Smooth muscle cell (in vitro differentiated cells): ENCODE data around the gene RHOT2. TPM values are rescaled to one million over a fixed set of nuclear protein-coding genes. Genes with fewer than 3 reads are reported as not detected.

Experiments used
- DNase-seq: peaks from one replicate; lab custom pipeline; 2025; ENCODE audit not compliant: unreplicated experiment; lab: John Stamatoyannopoulos, UW
- H2AFZ ChIP-seq: fragments of 200-600 bp; sonication (generic); 2 replicates; pipeline ENCODE4 v1.6.0; 2016; ENCODE audit warnings: antibody characterized with exemption, low read depth, mild to moderate bottlenecking
- H3F3A ChIP-seq: fragments of 200-600 bp; sonication (generic); 2 replicates; pipeline ENCODE4 v1.6.0; 2017; ENCODE audit warnings: antibody characterized with exemption, low read depth
- H3K27ac ChIP-seq: fragments of 200-600 bp; sonication (generic); 2 replicates; pipeline ENCODE4 v1.5.1; 2016; ENCODE audit warnings: low read depth, mild to moderate bottlenecking
- H3K27me3 ChIP-seq: fragments of 200-600 bp; sonication (generic); 2 replicates; pipeline ENCODE4 v1.6.1; 2016; ENCODE audit warnings: low read depth, mild to moderate bottlenecking
- H3K36me3 ChIP-seq: fragments of 200-600 bp; sonication (generic); 2 replicates; pipeline ENCODE4 v1.5.1; 2016; ENCODE audit warnings: low read depth
- H3K4me1 ChIP-seq: fragments of 200-600 bp; sonication (generic); 2 replicates; pipeline ENCODE4 v1.5.1; 2016; ENCODE audit warnings: low read depth
- H3K4me2 ChIP-seq: fragments of 200-600 bp; sonication (generic); 2 replicates; pipeline ENCODE4 v1.6.0; 2016; ENCODE audit warnings: mild to moderate bottlenecking
- H3K4me3 ChIP-seq: fragments of 200-600 bp; sonication (generic); 2 replicates; pipeline ENCODE4 v1.5.1; 2016; ENCODE audit warnings: mild to moderate bottlenecking
- H3K79me2 ChIP-seq: fragments of 200-600 bp; sonication (generic); 2 replicates; pipeline ENCODE4 v1.6.0; 2016; ENCODE audit warnings: low read depth, mild to moderate bottlenecking
- H3K9ac ChIP-seq: fragments of 200-600 bp; sonication (generic); 2 replicates; pipeline ENCODE4 v1.6.0; 2016; ENCODE audit warnings: low read depth
- H3K9me3 ChIP-seq: fragments of 200-600 bp; sonication (generic); replicated peaks from 2 replicates; pipeline ENCODE4 v1.5.1; 2016; ENCODE audit warnings: low read depth
- H4K20me1 ChIP-seq: fragments of 200-600 bp; sonication (generic); 2 replicates; pipeline ENCODE4 v1.6.0; 2016; ENCODE audit warnings: low read depth
- WGBS: methylation state at CpG from one replicate; pipeline ENCODE4 v1.1.7; 2016; ENCODE audit warnings: low lambda C conversion rate; 5-methylcytosine and 5-hydroxymethylcytosine counted together
- polyA plus RNA-seq: library from polyadenylated mRNA; unstranded; fragments of >200 nt; fragmentation: Nextera tagmentation; extraction: Ambion mirVana; gene quantifications from 2 replicates; pipeline ENCODE4 v1.2.1, GENCODE V29; 2016
- total RNA-seq: library from RNA; depleted of rRNA; stranded (reverse); fragments of >200 nt; gene quantifications from 2 replicates; pipeline ENCODE4 v1.2.3, GENCODE V29; 2014
- TF ChIP-seq, protein P1 (sequence below): fragments of 200-600 bp; sonication (generic); IDR thresholded peaks from 2 replicates; pipeline ENCODE4 v1.5.1; 2017; ENCODE audit warnings: borderline replicate concordance, mild to moderate bottlenecking, antibody characterized with exemption; ENCODE audit not compliant: insufficient read depth, poor library complexity, severe bottlenecking

Gene RHOT2
- total and polyA plus RNA-seq, 2 experiments from 2014 or later = 41.4 to 148 TPM

DNA sequence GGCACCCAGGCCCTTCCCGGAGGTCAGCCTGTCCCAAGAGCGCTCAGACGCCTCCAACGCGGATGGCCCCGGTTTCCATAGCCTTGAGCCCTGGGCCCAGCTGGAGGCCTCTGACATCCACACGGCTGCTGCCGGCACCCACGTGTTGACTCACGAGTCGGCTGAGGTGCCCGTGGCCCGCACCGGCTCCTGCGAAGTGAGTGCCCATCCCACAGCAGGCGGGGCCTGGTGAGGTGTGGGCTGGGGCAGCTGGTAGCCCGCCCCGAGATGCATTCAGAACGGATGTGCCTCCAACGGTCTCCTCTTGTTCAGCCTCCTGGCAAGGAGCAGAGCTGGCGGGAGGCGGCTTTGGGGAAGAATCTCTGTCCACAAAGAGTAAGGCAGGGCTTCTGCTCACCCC lies 16.1 kb upstream of the RHOT2 start:
- no peak overlapping the region for H3K27ac ChIP-seq
- H3K9me3 ChIP-seq = no peaks in the 10 kb centered on the region
- H3K27me3 ChIP-seq = no peaks in the 10 kb centered on the region
- DNase-seq = no peak
- no peak overlapping the region for H2AFZ ChIP-seq
- TF ChIP-seq, protein P1, sequence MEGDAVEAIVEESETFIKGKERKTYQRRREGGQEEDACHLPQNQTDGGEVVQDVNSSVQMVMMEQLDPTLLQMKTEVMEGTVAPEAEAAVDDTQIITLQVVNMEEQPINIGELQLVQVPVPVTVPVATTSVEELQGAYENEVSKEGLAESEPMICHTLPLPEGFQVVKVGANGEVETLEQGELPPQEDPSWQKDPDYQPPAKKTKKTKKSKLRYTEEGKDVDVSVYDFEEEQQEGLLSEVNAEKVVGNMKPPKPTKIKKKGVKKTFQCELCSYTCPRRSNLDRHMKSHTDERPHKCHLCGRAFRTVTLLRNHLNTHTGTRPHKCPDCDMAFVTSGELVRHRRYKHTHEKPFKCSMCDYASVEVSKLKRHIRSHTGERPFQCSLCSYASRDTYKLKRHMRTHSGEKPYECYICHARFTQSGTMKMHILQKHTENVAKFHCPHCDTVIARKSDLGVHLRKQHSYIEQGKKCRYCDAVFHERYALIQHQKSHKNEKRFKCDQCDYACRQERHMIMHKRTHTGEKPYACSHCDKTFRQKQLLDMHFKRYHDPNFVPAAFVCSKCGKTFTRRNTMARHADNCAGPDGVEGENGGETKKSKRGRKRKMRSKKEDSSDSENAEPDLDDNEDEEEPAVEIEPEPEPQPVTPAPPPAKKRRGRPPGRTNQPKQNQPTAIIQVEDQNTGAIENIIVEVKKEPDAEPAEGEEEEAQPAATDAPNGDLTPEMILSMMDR = no peak
- H4K20me1 ChIP-seq = no peaks in the 10 kb centered on the region
- H3K36me3 ChIP-seq = no peaks in the 10 kb centered on the region
- H3K79me2 ChIP-seq = peaks cover 4% of the 10 kb centered on the region
- H3K4me3 ChIP-seq = no peak overlapping the region
- 96% methylated on average over 22 of the region's 22 CpGs for WGBS
- no peak overlapping the region for H3K4me2 ChIP-seq
- peaks cover 6% of the 10 kb centered on the region for H3F3A ChIP-seq
- H3K4me1 ChIP-seq = peaks cover 14% of the 10 kb centered on the region
- no peak overlapping the region for H3K9ac ChIP-seq

GRCh38 chr16:652454-653305 lies 15.3 kb upstream of the RHOT2 start:
- H3K36me3 ChIP-seq = no peaks in the 10 kb centered on the region
- no peak overlapping the region for H3K27ac ChIP-seq
- no peaks in the 10 kb centered on the region for H3K9me3 ChIP-seq
- no peak overlapping the region for H3K4me3 ChIP-seq
- peaks cover 6% of the 10 kb centered on the region for H3F3A ChIP-seq
- WGBS = 93% methylated on average over 28 of the region's 28 CpGs
- DNase-seq = no peak
- no peak overlapping the region for H3K9ac ChIP-seq
- H2AFZ ChIP-seq = no peak overlapping the region
- H3K4me1 ChIP-seq = peaks cover 14% of the 10 kb centered on the region
- peaks cover 4% of the 10 kb centered on the region for H3K79me2 ChIP-seq
- H3K27me3 ChIP-seq = no peaks in the 10 kb centered on the region
- no peak overlapping the region for H3K4me2 ChIP-seq
- H4K20me1 ChIP-seq = no peaks in the 10 kb centered on the region
- TF ChIP-seq, protein P1 = no peak

GRCh38 chr16:654034-654433 lies 13.9 kb upstream of the RHOT2 start:
- no peak for DNase-seq
- no peak overlapping the region for H2AFZ ChIP-seq
- no peak overlapping the region for H3K4me2 ChIP-seq
- H3K27ac ChIP-seq = no peak overlapping the region
- no peaks in the 10 kb centered on the region for H3F3A ChIP-seq
- no peak overlapping the region for H3K9ac ChIP-seq
- H3K27me3 ChIP-seq = no peaks in the 10 kb centered on the region
- H3K79me2 ChIP-seq = no peaks in the 10 kb centered on the region
- peaks cover 7% of the 10 kb centered on the region for H3K4me1 ChIP-seq
- H3K4me3 ChIP-seq = no peak overlapping the region
- no peaks in the 10 kb centered on the region for H3K9me3 ChIP-seq
- H3K36me3 ChIP-seq = no peaks in the 10 kb centered on the region
- no peaks in the 10 kb centered on the region for H4K20me1 ChIP-seq
- TF ChIP-seq, protein P1 = no peak
- WGBS = 93% methylated on average over 12 of the region's 12 CpGs

DNA sequence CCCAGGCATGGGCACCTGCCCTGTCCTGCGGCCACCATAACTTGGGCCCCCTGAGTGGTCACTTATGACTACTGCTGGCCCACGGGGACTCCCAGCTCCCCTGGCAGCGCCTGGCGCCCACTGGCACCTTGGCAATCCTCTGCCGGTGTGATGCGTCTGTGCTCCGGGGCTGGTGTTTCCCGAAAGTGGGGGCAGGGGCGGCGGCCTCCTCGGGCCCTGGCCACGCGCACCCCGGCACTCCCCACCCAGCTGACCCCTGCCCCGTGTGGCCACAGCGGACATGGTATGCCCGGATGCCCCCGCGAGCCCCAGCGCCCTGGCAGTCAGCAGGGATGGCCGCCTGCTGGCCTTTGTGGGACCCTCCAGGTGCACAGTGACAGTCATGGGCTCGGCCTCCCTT lies 10.4 kb upstream of the RHOT2 start:
- Histone ChIP-seq H2AFZ (no peak overlapping the region), H3K9ac (no peak overlapping the region), H4K20me1 (no peaks in the 10 kb centered on the region), H3K36me3 (no peaks in the 10 kb centered on the region), H3K9me3 (no peaks in the 10 kb centered on the region), H3K4me2 (no peak overlapping the region), H3K79me2 (no peaks in the 10 kb centered on the region), H3K4me1 (peaks cover 3% of the 10 kb centered on the region), H3K27me3 (no peaks in the 10 kb centered on the region), H3F3A (no peaks in the 10 kb centered on the region), H3K27ac (no peak overlapping the region), H3K4me3 (no peak overlapping the region)
- WGBS = 96% methylated on average over 19 of the region's 22 CpGs
- TF ChIP-seq, protein P1 = no peak
- no peak for DNase-seq
